Measurements from ENCODE around the gene AKT1S1.

The AKT1S1 gene

DNA sequence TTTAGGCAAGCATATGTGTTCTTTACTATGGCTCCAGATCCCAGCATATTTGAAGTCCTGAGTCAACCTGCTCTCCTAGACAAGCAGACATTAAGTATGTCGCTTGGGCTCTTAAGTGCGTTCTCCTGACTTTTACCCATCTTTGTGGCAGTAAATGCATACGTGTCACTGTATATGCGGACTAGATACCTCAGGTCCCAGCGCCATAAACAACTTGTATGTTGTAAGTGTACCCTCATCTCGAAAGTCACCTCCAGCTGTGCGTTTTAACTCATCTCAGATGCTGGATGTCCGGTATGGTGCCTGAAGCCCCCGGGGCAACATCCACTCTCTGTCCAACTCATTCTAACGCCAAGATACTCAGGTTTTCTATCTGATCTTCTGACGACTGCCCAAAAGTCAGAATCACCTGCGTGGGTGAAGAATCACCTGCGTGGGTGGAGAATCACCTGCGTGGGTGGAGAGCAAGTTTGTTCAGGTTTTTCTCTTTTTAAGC lies 24.5 kb downstream of the AKT1S1 start:
- no peak for DNase-seq

DNA sequence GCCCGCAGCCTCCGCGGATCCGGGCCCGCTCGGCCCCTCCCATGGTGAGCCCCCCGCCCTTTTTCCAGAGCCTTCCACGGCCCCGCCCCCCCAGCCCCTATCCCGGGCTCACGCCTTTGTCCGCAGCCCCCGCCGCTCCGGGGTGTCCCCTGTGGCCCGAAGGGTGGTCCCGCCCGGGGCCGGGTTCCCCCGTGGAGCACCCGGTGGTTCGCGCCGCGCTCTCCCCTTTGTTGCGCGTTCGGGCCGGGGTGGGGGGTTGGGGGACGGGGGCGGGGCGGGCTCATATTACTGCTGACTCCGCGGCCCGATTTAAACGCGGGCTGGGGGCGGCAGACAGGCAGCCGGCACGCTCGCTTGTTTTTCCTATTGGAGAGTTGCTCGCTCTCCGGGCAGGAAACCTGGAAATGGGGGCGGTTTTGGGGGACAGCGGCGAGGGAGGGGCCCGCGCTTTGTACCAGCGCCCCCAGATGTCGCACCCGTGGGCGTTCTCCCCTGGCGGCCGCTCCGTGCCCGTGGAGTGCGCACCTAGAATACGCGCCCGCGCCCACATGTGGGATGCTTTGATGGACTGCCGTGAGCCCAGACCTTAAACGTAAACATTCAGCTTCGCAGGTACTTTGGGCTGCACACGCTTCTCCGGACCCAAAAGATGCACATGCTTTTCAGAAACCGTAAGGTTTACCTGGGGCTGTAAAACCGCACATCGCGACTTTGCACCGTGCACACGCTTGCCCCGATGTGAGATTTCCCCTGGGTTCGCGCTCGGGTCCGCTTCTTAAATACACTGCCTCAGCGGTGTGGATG lies 25.5 kb downstream of the AKT1S1 start:
- peak; percentile 50 for DNase-seq

DNA sequence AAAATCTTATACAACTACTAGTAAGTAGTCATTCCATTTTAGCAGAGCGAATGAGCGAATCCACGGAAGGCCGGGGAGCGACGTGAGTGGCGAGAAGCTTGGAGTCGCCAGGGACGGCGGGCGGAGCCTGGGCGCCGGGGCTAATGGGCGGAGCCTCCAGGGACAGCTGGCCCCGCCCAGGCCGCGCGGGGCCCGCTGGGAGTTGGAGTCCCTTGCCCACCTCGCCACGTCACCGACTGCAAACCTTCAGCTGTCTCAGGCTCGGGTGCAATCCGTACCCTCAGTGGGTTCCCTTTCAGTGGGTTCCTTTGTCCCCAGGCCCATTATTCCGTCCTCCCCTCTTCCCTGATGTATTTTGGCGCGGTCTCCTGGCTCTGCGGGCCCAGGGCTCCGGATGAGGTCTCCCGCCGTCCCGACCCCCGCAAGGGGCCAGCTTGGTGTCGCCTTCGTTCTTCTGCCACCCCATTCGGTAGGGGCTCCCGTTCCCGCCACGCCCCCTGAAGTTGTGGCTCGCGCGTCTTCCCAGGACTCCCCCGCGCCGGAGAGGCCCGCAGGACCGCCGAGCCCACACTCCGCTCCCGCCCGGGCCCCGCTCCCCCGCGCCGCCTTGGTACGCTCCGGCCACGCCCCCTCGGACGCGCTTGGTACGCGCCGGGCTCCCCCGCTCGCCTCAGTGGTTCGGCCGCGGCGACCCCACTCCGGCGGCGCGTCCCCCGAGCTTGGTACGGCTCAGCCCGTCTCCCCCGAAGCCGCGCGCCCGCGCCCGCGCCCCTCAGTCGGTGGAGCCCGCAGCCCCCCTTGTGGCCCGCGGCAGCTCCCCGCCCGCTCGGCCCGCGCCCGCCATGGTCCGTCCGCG lies 26.4 kb downstream of the AKT1S1 start, which contains the start of gene PTOV1:
PTOV1 (plus strand) TSS at position 673 of the 856 bp plus-strand sequence.
- peak; percentile 92 for DNase-seq

DNA sequence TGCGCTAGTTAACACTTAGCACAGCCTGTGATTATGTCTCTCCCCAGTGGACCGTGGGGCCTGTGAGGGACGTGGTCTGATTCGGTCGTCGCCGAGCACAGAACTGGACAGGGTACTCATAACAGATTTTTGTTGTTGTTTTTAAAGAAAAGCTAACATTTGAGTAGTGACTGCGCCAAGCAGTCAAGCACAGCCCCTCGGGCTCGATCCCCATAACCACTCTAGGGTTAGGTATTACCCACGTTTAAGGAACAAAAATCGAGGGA lies 27.0 kb downstream of the AKT1S1 start:
- no peak for DNase-seq

DNA sequence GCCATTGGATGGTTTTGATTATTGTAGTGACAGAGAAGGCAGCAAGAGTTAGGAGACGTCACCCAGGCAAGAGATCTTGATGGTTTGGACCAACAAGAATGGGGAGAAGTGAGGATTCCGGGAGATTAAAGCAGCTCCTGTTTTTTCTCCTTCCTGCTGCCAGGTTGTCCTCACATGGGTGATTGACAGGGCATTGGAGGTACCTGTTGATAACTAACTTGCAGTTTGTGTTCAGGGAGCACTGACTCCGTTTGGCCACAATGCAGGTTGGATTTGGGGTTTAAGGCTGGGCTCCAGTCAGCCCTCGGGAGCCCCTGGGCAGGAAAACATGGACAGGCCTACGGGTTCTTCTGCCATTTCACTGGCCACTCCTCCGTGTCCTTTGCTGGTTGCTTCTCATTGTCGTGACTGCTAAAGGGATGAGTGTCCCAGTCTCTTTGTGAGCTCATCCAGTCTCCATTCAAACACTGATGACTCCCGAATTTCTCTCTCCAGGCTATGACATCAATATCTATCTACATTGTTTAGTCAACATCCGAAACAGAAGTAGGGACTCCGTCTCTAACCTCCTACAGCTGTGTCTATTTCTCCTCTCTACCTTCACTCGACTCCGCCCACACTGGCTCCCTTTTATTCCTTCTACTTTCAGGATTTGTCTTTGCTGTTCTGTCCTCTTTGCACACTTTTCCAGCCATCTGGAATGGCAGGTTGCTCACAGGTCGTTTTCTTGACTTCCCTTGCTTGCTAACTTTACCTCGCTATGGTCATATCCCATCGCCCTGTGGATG lies 27.5 kb downstream of the AKT1S1 start:
- no peak for DNase-seq

DNA sequence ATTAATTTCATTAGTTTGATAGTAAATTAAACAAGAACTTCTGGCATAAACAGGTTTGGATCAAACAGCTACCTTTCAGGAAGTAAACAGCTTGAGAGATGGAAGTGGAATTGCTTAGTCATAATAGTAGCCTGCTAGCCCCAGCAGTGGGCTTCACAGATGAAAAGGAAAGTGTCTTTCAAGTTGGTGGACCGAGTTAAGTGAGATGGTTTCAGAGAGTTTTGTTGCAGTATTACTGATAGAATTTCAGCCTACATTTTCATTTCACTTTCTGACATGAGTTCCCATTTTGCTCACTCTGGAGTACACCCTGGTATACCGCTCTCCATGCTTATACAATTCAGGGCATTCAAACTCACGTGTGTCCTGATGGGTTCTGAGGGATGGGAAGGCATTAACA lies 28.2 kb downstream of the AKT1S1 start:
- no peak for DNase-seq

DNA sequence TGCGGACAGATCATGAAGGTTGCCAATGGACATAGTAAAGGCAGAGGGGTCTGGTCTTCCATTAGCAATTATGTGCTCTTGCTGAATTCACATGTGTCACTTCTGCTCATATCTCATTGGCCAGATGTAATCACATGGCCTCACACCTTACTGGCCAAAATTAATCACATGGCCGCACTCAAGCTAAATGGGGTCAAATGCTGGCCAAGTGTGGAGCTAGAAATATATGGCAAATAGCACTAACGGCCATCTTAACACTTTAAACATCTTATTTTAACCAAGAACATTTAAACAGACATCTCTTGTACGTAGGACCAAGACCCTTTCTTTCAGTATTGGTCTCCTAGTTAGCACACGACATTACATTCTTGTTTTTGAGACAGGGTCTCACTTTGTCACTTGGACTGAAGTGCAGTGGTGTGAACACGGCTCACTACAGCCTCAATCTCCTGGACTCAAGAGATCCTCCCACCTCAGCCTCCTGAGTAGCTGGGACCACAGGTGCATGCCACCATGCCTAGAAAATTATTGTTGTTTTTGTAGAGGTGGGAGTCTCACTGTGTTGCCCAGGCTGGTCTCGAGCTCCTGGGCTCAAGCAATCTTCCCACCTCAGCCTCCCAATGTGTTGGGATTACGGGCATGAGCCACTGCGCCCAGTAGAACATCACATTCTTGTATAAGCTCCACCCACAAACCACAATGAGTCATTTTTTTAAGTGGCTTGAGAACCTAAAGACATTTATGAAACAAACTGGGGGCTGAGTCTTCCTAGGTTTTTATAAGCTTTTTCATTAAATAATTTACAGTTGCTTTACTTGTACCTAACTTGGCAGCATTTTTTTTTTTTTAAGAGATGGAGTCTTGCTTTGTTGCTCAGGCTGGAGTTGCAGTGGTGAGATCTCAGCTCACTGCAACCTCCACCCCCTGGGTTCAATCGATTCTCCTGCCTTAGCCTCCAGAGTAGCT lies 29.1 kb downstream of the AKT1S1 start:
- no peak for DNase-seq

DNA sequence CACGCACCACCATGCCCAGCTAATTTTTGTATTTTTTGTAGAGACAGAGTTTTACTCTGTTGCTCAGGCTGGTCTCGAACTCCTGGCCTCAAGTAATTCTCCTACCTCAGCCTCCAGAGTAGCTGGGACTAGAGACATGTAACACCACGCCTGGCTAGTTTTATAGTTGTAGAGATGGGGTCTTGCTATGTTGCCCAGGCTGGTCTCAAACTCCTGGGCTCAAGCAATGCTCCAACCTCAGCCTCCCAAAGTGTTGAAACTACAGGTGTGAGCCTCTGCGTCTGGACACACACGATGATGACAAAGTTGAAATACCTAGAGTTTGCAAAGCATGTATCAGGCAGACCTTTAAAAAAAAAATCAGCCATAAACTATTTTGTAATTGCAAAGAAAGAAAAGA lies 30.7 kb downstream of the AKT1S1 start:
- DNase-seq, result no peak

DNA sequence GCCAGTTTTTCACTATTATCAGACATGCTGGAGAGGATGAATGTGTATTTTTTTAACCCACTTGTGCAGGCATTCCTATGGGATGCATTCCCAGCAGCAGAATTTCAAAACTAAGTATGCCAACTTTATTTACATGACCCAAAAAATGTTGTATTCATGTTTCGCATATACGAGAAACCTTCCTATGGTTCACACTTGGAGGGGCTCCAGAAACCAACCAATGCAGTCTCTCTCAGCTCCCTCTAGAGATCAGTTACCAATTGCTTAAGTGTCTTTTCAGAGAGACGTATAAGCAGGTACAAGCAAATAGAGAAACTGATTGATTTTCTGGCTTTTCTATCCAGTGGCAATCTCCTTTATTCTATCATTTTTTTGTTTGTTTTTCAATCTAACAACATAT lies 31.7 kb downstream of the AKT1S1 start:
- DNase-seq, result no peak

DNA sequence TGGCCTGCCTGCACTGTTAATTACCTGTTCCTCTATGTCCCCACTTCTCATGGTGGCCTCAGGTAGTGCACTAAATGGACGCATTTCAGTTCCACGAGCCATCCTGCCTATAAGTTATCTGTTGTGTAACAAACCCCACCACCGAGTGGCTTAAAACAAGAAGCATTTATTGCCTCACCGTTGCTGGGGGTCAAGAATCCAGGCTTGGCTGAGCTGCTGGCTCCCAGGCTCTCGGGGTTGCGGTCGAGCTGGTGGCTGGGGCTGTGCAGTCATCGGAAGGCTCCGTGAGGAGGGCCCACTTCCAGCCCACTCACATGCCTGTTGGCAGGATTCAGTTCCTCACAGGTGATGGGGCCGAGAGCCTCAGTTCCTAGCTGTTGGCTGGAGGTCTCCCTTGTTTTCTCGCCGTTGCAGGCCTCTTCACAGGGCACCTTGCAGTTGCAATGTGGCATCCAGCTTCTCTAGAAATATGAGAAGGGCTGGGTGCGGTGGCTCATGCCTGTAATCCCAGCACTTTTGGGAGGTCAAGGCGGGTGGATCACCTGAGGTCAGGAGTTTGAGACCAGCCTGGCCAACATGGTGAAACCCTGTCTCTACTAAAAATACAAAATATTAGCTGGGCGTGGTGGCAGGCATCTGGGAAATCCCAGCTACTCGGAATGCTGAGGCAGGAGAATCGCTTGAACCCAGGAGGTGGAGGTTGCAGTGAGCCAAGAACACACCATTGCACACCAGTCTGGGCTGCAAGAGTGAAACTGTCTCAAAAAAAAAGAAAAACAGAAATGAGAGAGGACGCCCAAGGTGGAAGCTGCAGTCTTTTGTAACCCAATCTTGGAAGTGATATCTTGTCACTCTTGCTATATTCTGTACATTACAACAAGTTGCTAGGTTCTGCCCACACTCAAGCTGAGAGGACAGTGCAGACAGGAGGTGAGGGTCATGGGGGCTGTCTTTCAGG lies 32.7 kb downstream of the AKT1S1 start:
- DNase-seq, result no peak

DNA sequence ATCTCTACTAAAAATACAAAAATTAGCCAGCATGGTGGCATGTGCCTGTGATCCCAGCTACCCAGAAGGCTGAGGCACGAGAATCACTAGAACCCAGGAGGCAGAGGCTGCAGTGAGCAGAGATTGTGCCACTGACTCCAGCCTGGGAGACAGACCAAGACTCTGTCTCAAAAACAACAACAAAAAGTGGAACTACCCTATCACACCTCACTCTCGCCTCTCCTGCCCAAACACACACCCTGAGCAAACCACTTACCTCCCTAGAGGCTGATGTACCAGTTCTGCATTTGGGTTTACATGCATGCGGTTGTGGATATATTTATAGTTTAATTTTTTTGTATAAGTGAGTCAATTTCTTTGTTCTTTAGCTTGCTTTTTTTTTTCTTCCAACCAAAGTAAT lies 33.9 kb downstream of the AKT1S1 start:
- DNase-seq, result no peak

DNA sequence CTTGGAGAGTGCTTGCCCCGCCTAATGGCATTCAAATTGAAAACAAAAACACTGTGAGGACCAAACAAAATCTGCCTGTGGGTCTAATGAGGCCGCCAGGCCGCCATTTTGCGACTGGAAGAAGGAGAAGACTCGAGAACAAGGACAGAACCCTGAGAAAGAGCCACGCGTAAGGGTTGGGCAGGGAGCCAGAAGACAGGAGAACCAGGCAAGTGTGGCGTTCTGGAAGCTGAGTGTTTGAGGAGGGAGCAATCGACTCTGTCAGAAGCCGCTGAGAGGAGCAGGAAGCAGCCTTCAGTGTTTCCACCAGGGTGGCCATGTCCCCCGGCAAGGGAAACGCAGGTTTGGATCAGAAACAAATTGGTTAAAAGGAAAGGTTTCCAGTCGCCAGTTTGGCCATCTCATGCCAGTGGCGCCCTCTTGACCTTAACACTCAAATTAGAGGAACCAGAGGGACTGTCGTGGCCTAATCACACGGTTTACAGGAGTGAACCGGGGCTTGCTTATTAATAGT lies 36.4 kb downstream of the AKT1S1 start:
- DNase-seq, result no peak

DNA sequence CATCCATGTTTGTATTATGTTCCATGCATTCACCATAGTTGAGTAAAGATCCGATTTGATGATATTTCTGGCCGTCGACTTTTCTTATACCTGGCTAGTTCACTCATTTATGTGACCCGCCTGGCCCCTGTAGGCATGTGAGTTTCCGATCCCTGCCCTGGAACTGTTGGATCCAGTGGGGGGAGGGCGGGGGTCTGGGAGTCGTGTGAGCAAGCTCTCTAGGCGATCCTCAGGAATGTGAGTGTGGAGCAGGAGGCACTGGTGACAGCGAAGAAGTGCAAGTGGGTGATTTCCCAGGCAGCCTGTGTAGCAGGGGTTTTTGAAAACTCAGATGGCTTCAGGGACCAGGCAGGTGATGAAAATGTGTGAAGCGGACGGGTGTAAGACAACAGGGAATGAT lies 36.8 kb downstream of the AKT1S1 start:
- no peak for DNase-seq

DNA sequence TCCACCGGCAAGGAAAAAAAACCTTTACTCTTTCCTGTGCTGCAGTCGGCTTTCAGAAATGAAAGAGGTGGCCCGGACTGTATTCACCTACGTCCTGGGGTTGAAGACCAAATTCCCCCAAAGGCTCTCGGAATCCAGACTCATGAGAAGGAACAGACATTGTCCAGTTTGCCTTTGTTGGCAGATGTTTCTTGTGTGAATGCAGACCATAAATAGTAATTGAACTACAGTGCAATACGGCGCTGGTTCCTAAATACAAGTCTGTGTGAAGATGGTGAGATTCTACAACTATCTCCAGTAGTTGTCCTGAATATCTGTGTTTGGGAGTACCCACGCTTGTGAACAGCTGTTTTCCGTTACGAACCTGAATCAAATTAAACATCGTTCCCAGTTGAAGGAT lies 37.4 kb downstream of the AKT1S1 start:
- no peak for DNase-seq

DNA sequence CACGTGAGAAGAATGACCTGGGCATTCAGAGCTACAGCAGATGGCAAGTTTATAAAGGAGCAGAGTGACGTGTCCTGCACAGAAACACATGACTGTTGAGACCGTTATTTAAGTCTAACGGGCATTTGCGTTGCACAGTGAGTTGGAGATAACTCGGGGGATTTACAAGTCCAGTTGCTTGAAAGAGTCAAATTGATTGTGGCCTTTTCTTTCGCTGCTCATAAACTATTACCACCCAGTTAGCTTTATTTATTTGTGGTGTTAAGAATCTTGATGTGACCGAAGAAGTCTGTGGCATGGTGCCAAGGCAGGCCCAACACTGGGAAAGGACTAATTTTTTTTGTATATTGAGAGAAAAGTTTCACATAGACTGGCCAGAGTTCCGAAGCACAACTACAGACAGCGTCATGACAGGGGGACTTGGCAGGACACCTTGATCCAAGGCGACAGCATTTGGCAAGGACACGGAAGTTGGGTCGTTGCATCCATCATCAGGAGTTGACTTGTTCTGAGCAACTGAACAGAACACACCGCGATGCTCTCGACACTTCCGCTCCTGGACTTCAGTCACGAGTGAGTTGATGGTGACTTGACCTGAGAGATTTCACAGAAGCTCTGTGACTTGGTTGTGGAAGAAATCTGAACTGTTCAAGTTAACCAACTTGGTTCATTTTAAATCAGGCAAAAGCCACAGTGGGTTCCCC lies 38.1 kb downstream of the AKT1S1 start:
- no peak for DNase-seq

DNA sequence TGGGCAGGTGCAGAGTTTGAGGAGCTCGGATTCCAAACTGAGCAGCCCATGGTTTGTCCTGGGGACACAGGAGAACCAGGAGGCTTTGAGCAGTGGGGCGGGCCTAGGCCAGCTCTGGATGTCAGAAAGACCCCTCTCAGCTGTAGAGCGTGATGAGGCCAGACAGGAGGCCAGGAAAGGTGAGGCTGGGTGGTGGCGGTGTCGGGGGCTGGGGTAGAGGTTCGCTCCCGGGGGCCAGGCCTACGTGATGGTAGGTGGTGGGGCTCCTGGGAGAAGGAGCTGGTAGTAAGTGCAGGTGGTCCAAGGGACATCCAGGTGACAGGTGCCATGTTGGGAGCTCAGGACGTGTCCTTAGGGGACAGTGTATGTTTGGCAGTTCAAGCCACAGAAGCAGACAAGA lies 39.7 kb downstream of the AKT1S1 start:
- no peak for DNase-seq

DNA sequence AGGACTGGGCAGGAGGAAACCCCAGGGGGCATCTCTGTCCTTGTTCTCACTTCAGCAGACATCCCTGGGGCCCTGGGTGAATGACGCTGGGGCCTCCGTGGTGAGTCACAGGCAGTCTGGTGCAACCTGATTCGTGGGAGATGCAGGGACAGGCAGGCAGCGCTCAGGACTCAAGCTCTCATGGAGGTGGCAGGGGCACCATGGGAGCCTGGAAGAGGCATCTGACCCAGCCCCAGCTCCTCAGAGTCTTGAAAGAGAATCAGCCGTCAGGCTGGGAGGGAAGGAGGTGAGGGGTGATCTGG lies 40.2 kb downstream of the AKT1S1 start:
- no peak for DNase-seq

DNA sequence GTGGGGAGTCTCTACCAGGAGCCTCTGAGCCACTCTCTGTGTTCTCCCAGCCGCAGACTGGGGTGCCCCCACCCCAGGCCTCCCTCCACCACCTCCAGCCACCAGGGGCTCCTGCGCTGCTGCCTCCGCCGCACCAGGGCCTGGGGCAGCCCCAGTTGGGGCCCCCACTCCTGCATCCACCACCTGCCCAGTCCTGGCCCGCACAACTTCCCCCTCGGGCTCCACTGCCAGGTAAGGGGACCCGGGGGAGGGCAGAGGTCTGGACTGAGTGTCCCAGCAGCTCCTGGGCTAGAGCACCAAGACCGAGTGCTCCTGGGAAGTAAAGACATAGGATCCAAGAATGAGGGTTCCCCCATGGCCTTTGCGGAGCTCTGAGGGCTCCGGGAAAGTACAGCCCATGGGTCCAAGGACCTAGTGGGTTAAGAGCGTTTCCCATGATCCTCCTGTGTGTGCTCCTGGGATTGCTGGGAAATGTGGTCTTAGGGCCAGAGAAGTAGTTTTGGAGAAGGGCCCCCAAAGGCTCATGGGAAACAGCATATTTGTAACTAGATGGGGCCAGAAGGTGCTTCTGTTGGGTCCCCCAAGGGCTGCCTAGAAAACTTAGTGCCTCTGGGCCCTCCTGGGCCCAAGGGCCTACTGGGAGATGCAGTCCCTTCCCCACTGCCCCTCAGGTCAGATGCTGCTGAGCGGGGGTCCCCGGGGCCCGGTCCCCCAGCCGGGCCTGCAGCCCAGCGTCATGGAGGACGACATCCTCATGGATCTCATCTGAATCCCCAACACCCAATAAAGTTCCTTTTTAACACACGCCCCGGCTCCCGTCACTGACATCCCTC lies 40.8 kb downstream of the AKT1S1 start:
- no peak for DNase-seq

DNA sequence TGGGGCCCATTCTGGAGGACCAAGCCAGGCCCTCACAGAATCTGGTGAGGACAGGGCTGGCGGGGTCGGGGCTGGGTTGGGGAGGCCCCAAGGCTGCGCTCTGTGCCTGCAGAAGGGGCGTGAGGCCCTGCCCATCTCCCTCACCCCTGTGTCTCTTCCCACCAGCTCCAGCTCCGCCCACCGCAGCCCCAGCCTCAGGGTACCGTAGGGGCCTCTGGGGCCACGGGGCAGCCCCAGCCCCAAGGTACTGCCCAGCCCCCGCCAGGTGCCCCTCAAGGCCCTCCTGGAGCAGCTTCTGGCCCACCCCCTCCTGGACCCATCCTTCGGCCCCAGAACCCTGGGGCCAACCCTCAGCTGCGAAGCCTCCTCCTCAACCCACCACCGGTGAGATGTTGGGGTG lies 41.6 kb downstream of the AKT1S1 start:
- no peak for DNase-seq

All from stimulated activated CD4-positive, alpha-beta T cell treated with anti-CD3 and anti-CD28 coated beads, Interleukin-15, amount 100 ng/mL, for 24 hours (primary cell).